B cell (primary cell): ENCODE measurements around the gene CAMK1D.

Experiments used
- EZH2 ChIP-seq: IDR thresholded peaks from 2 replicates; pipeline ENCODE4 v1.6.1; 2012; ENCODE audit warnings: borderline replicate concordance, low read depth, mild to moderate bottlenecking, moderate library complexity, low read length; ENCODE audit not compliant: insufficient read depth, poor library complexity, severe bottlenecking
- TF ChIP-seq, protein P1 (sequence below): fragments of 200-600 bp; IDR thresholded peaks from one replicate; pipeline ENCODE4 v1.8.0; 2022; ENCODE audit warnings: antibody characterized with exemption, mild to moderate bottlenecking

DNA sequence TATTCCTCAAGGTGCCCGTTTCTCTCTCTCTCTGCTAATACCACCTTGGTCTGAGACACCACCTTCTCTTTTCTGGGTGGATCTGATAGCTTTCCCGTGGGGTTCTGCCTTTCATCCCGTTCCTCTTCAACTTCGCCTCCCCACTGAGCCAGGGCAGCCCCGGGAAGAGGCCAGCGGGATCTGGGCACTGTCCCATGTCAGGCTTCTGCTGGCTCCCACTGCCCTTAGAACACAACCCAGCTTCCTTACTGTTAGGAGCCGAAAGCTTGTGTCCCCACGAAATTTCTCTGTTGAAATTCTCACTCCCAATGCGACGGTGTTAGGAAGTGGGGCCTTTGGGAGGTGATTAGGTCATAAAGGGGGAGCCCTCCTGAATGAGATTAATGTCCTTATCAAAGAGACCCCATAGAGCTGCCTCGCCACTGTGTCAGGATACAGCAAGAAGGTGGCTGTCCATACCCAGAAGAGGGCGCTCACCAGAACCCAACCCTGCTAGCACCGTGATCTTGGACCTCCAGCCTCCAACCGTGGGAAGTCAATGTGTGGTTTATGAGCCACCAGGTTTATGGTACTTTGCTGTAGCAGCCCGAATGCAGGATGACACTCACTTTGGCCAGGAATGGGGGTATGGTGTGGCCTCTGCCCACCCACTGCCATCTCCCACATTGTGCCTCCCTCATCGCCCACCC, 79.2 kb downstream of the CAMK1D start:
- TF ChIP-seq, protein P1, sequence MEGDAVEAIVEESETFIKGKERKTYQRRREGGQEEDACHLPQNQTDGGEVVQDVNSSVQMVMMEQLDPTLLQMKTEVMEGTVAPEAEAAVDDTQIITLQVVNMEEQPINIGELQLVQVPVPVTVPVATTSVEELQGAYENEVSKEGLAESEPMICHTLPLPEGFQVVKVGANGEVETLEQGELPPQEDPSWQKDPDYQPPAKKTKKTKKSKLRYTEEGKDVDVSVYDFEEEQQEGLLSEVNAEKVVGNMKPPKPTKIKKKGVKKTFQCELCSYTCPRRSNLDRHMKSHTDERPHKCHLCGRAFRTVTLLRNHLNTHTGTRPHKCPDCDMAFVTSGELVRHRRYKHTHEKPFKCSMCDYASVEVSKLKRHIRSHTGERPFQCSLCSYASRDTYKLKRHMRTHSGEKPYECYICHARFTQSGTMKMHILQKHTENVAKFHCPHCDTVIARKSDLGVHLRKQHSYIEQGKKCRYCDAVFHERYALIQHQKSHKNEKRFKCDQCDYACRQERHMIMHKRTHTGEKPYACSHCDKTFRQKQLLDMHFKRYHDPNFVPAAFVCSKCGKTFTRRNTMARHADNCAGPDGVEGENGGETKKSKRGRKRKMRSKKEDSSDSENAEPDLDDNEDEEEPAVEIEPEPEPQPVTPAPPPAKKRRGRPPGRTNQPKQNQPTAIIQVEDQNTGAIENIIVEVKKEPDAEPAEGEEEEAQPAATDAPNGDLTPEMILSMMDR: no peak
- no peak for TF ChIP-seq EZH2
